HG02623 (cell line): ENCODE measurements around the gene OR2T10.
A peak's percentile ranks its signal among the peaks of the same experiment; 100 is the strongest.
"Not testable (repeated sequence)": the region's sequence is repeated elsewhere in the genome, so short reads cannot be mapped to it uniquely, and the experiment has no call there.

Experiments used
- ATAC-seq: cut with Tn5 transposase; IDR thresholded peaks from one replicate; pipeline ENCODE4 v1.9.1; 2021; ENCODE audit warnings: moderate library complexity; ENCODE audit not compliant: unreplicated experiment

The OR2T10 gene

GRCh38 chr1:248596615-248597014, 885 bp downstream of the OR2T10 start:
- ATAC-seq: no peak

GRCh38 chr1:248593226-248593625, 4.3 kb downstream of the OR2T10 start:
- ATAC-seq: no peak

- ATAC-seq: no peak
Observed at GRCh38 chr1:248592655-248593054, 4.8 kb downstream of the OR2T10 start.

GRCh38 chr1:248590055-248590454, 7.4 kb downstream of the OR2T10 start:
- no peak for ATAC-seq

- ATAC-seq: no peak
Observed at GRCh38 chr1:248589334-248589733, 8.2 kb downstream of the OR2T10 start.

GRCh38 chr1:248585266-248585665, 12.2 kb downstream of the OR2T10 start:
- ATAC-seq: no peak

GRCh38 chr1:248576260-248576980, 21.1 kb downstream of the OR2T10 start:
- no peak for ATAC-seq

- not testable (repeated sequence) for ATAC-seq
Observed at GRCh38 chr1:248574657-248575056, 22.8 kb downstream of the OR2T10 start, which contains the start of gene OR2T34. TSS of gene OR2T34 (minus strand) at chr1:248574757. CDS start at chr1:248574757, 0 bp downstream.

- ATAC-seq: not testable (repeated sequence)
Observed at GRCh38 chr1:248573856-248574255, 23.6 kb downstream of the OR2T10 start.

- ATAC-seq: peak; percentile 91
Observed at GRCh38 chr1:248572049-248572448, 25.5 kb downstream of the OR2T10 start.

GRCh38 chr1:248570811-248571210, 26.7 kb downstream of the OR2T10 start:
- not testable (repeated sequence) for ATAC-seq

GRCh38 chr1:248569049-248569448, 28.5 kb downstream of the OR2T10 start:
- not testable (repeated sequence) for ATAC-seq

GRCh38 chr1:248565530-248566373, 31.7 kb downstream of the OR2T10 start:
- peak; percentile 72 for ATAC-seq

- ATAC-seq: not testable (repeated sequence)
Observed at GRCh38 chr1:248562672-248563071, 34.8 kb downstream of the OR2T10 start, which contains the start of gene OR2T29. TSS of gene OR2T29 (minus strand) at chr1:248562772. CDS start at chr1:248559491, 3,281 bp downstream.

- ATAC-seq: not testable (repeated sequence)
Observed at GRCh38 chr1:248551027-248551426, 46.5 kb downstream of the OR2T10 start.

- ATAC-seq: not testable (repeated sequence)
Observed at GRCh38 chr1:248547383-248547782, 50.1 kb downstream of the OR2T10 start.
